Stimulated activated naive CD8-positive, alpha-beta T cell treated with anti-CD3 and anti-CD28 coated beads, Interleukin-15, Interleukin-2, amounts not matched to agents 100 ng/mL and 50 ng/mL, for 24 hours (primary cell): ENCODE results near the gene DUS2.

ENCODE experiments used
- H3K27ac Mint-ChIP-seq: one replicate; pipeline ENCODE4 v1.8.0; 2021; ENCODE audit warnings: mild to moderate bottlenecking, mixed read lengths
- H3K27me3 Mint-ChIP-seq: one replicate; pipeline ENCODE4 v1.8.0; 2021; ENCODE audit warnings: mixed read lengths
- H3K36me3 Mint-ChIP-seq: one replicate; pipeline ENCODE4 v1.8.0; 2021; ENCODE audit warnings: low read depth, mixed read lengths
- H3K4me1 Mint-ChIP-seq: one replicate; pipeline ENCODE4 v1.8.0; 2021; ENCODE audit warnings: low read depth, mixed read lengths
- H3K4me3 Mint-ChIP-seq: one replicate; pipeline ENCODE4 v1.8.0; 2021; ENCODE audit warnings: mild to moderate bottlenecking, mixed read lengths
- H3K9me3 Mint-ChIP-seq: one replicate; pipeline ENCODE4 v1.8.0; 2021; ENCODE audit warnings: mixed read lengths

The DUS2 gene

GRCh38 chr16:68055395-68055794 is 32.3 kb downstream of the DUS2 start:
- H3K9me3 Mint-ChIP-seq, result no peaks in the 10 kb centered on the region
- H3K4me1 Mint-ChIP-seq, result peaks cover 23% of the 10 kb centered on the region
- H3K36me3 Mint-ChIP-seq, result peaks cover 84% of the 10 kb centered on the region
- no peak overlapping the region for H3K4me3 Mint-ChIP-seq
- no peak overlapping the region for H3K27ac Mint-ChIP-seq
- H3K27me3 Mint-ChIP-seq, result no peaks in the 10 kb centered on the region

GRCh38 chr16:68059804-68060203 is 36.7 kb downstream of the DUS2 start:
- Mint-ChIP-seq H3K27me3 (no peaks in the 10 kb centered on the region), H3K9me3 (no peaks in the 10 kb centered on the region), H3K36me3 (peaks cover 76% of the 10 kb centered on the region), H3K4me1 (peaks cover 61% of the 10 kb centered on the region), H3K4me3 (peak overlapping the region; percentile 43), H3K27ac (peak overlapping the region; percentile 85)

GRCh38 chr16:68061396-68061795 is 38.3 kb downstream of the DUS2 start:
- H3K4me1 Mint-ChIP-seq, result peaks cover 65% of the 10 kb centered on the region
- H3K27ac Mint-ChIP-seq, result peak overlapping the region; percentile 57
- no peak overlapping the region for H3K4me3 Mint-ChIP-seq
- H3K27me3 Mint-ChIP-seq, result no peaks in the 10 kb centered on the region
- no peaks in the 10 kb centered on the region for H3K9me3 Mint-ChIP-seq
- H3K36me3 Mint-ChIP-seq, result peaks cover 67% of the 10 kb centered on the region

- Mint-ChIP-seq H3K4me1 (peaks cover 65% of the 10 kb centered on the region), H3K9me3 (no peaks in the 10 kb centered on the region), H3K27me3 (no peaks in the 10 kb centered on the region), H3K4me3 (no peak overlapping the region), H3K36me3 (peaks cover 65% of the 10 kb centered on the region), H3K27ac (peak overlapping the region; percentile 83)
These were observed 39.9 kb downstream of the DUS2 start for GRCh38 chr16:68062910-68063393.

- peak overlapping the region; percentile 37 for H3K27ac Mint-ChIP-seq
- H3K36me3 Mint-ChIP-seq, result peaks cover 52% of the 10 kb centered on the region
- H3K4me3 Mint-ChIP-seq, result no peak overlapping the region
- H3K27me3 Mint-ChIP-seq, result no peaks in the 10 kb centered on the region
- H3K9me3 Mint-ChIP-seq, result no peaks in the 10 kb centered on the region
- H3K4me1 Mint-ChIP-seq, result peaks cover 62% of the 10 kb centered on the region
These were observed 41.8 kb downstream of the DUS2 start for GRCh38 chr16:68064791-68065365.

DNA sequence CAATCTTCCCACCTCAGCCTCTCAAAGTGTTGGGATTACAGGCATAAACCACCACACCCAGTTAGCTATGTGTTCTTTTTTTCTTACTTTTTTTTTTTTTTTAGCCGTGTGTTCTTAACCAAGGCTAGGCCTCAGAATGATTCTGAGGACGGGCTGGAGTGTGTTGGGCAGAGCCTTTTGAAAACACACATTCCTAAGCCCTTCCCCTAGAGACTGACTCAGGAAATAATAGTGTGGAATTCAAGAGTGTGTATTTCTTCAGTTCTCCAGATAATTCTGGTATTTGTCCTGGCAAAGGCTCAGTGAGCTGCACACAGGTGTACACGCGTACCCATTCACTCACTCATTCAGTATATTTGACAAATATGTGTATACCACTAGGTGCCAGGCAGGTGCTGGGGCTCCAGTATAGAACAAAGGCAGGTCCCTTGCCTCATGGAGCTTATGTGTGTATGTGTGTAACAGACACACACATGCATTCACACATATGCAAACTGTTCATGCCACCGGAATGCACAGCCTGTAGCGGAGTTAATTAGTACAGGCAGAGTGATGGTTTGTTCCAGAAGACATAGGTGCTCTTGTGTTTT is 42.7 kb downstream of the DUS2 start:
- H3K4me1 Mint-ChIP-seq, result peaks cover 65% of the 10 kb centered on the region
- H3K9me3 Mint-ChIP-seq, result no peaks in the 10 kb centered on the region
- no peaks in the 10 kb centered on the region for H3K27me3 Mint-ChIP-seq
- H3K36me3 Mint-ChIP-seq, result peaks cover 57% of the 10 kb centered on the region
- no peak overlapping the region for H3K27ac Mint-ChIP-seq
- H3K4me3 Mint-ChIP-seq, result no peak overlapping the region

DNA sequence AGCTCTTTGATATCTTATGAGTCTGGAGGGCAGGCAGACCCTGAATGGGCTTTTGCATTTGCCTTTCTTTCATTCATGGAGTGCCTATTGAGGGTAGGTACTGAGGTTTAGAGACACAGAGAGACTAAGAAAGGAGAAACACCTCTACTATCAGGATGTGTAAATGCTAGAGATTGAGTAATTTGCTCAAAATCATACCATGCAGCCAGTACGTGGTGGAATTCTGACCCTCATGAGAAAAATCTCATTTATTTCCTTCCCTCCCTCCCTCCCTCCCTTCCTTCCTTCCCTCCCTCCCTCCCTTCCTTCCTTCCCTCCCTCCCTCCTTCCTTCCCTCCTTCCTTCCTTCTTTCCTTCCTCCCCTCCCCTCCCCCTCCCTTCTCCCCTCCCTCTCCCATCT is 43.7 kb downstream of the DUS2 start:
- Mint-ChIP-seq H3K9me3 (no peaks in the 10 kb centered on the region), H3K4me3 (no peak overlapping the region), H3K4me1 (peaks cover 65% of the 10 kb centered on the region), H3K27me3 (no peaks in the 10 kb centered on the region), H3K36me3 (peaks cover 57% of the 10 kb centered on the region), H3K27ac (no peak overlapping the region)

GRCh38 chr16:68068926-68069325 is 45.8 kb downstream of the DUS2 start:
- H3K27ac Mint-ChIP-seq, result peak overlapping the region; percentile 58
- H3K4me3 Mint-ChIP-seq, result no peak overlapping the region
- no peaks in the 10 kb centered on the region for H3K9me3 Mint-ChIP-seq
- peaks cover 65% of the 10 kb centered on the region for H3K4me1 Mint-ChIP-seq
- peaks cover 60% of the 10 kb centered on the region for H3K36me3 Mint-ChIP-seq
- no peaks in the 10 kb centered on the region for H3K27me3 Mint-ChIP-seq

DNA sequence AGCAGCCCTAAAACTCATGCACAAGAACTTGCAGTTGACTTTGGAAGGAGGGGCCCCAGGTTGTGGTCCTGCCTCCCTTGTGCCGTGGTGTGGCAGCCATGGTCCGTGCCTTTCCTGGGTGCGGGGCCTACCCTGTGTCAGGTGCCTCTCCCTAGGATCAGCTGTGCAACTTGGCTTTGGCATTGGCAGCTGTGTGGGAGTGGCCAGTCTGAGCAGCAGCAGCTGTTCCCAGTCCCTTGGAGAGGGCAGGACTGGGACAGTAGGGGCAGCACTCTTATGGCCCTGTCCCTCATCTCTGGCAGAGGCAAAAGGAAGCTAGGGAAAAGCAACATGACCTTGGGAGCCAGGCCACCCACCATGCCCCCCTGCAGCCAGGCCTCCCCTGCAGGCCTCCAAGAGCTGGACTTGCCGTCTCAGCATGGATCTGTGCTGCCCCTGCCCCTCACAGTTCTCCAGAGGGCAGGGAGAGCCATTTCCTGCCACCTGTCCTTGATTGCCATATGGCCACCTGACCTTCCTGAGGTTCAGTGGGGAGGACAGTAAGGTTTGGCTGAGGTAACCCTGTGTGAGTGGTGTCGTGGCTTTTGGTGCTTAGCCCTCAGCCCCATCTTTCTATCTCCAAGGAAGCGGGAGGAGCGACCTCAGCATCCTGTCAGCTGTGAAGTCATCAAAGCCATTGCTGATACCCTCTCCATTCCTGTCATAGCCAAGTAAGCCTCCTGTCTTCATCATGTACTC is 46.6 kb downstream of the DUS2 start:
- peak overlapping the region; percentile 54 for H3K4me3 Mint-ChIP-seq
- H3K9me3 Mint-ChIP-seq, result no peaks in the 10 kb centered on the region

DNA sequence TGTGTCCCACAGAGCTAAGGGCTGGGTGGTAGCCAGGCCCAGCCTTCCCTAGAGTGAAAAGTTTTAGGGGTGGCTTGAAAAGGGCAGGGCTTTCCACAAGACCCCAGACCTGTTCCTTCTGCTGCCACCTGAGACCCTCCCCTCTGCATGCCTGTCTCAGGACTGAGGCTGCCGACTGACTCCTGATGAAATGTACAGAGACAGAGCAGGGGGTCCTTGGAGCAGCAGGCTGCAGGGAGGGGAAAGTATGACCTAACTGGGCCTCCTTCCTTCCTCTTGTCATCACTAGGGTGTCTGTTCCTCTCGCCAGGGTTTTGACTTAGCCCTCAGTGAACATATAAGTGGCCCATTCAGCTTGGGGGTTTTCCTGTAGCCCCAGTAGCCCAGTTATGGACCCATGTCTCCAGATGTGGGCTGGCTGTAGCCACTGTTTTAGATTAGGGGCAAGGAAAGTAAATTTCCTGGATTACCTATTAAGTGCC is 47.2 kb downstream of the DUS2 start:
- H3K36me3 Mint-ChIP-seq, result peaks cover 64% of the 10 kb centered on the region

More for the DNA sequence above, 46.6 kb downstream of the DUS2 start:
- Mint-ChIP-seq H3K36me3 (peaks cover 60% of the 10 kb centered on the region), H3K27me3 (no peaks in the 10 kb centered on the region), H3K4me1 (peaks cover 65% of the 10 kb centered on the region), H3K27ac (peak overlapping the region; percentile 90)

DNA sequence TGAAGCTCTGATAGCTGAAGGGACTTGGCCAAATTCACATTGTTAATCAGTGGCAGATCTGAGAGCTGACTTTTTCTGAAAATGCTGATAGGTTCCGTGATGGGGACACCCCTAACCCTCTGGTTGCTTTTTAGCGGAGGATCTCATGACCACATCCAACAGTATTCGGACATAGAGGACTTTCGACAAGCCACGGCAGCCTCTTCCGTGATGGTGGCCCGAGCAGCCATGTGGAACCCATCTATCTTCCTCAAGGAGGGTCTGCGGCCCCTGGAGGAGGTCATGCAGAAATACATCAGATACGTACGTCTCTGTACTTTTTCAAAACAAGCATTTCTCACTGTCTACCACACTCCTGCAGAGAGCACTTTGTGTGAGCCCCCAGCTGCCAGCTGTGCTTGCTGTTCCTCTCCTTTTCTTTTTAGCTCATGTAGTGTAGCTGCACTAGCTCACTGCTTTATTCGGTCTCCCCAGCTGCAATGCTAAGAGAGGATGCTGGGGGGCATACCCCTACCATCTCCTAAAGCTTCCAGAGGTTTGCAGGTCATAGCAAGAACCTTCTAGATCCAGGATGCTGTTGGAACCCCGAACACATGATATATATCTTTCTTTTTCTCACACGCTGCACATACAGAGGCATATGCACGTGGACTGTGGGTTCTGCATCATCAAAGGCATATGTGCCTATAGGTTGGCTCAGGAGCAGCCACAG is 47.9 kb downstream of the DUS2 start:
- peak overlapping the region; percentile 90 for H3K27ac Mint-ChIP-seq
- H3K27me3 Mint-ChIP-seq, result no peaks in the 10 kb centered on the region

More for the DNA sequence above, 47.2 kb downstream of the DUS2 start:
- peaks cover 67% of the 10 kb centered on the region for H3K4me1 Mint-ChIP-seq
- no peaks in the 10 kb centered on the region for H3K9me3 Mint-ChIP-seq
- peak overlapping the region; percentile 54 for H3K4me3 Mint-ChIP-seq
- H3K27me3 Mint-ChIP-seq, result no peaks in the 10 kb centered on the region
- peak overlapping the region; percentile 90 for H3K27ac Mint-ChIP-seq

DNA sequence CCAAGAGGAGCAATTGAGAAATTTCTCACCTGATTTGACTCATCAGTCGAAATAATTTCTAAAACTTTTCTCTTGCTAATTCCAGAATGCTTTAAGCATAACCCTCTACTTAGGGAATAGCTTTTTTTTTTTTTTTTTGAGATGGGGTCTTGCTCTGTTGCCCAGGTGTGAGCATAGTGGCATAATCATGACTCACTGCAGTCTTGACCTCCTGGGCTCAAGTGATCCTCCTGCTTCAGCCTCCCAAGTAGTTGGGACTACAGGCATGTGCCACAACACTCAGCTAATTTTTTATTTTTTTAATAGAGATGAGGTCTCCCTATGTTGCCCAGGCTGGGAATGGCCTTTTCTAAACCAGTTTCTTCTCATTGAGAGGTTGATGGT is 48.4 kb downstream of the DUS2 start:
- peaks cover 79% of the 10 kb centered on the region for H3K4me1 Mint-ChIP-seq
- H3K9me3 Mint-ChIP-seq, result no peaks in the 10 kb centered on the region
- peak overlapping the region; percentile 90 for H3K27ac Mint-ChIP-seq
- no peaks in the 10 kb centered on the region for H3K27me3 Mint-ChIP-seq
- peaks cover 71% of the 10 kb centered on the region for H3K36me3 Mint-ChIP-seq
- H3K4me3 Mint-ChIP-seq, result no peak overlapping the region

More for the DNA sequence above, 47.9 kb downstream of the DUS2 start:
- Mint-ChIP-seq H3K4me3 (peak overlapping the region; percentile 54), H3K36me3 (peaks cover 70% of the 10 kb centered on the region), H3K9me3 (no peaks in the 10 kb centered on the region), H3K4me1 (peaks cover 73% of the 10 kb centered on the region)

- Mint-ChIP-seq H3K36me3 (peaks cover 73% of the 10 kb centered on the region), H3K4me1 (peaks cover 81% of the 10 kb centered on the region), H3K27ac (no peak overlapping the region), H3K4me3 (no peak overlapping the region), H3K27me3 (no peaks in the 10 kb centered on the region), H3K9me3 (no peaks in the 10 kb centered on the region)
These were observed 49.1 kb downstream of the DUS2 start for GRCh38 chr16:68072038-68072695.
